Bladder microvascular endothelial cell (primary cell): ENCODE data around the gene GUF1. TPM values are rescaled to one million over a fixed set of nuclear protein-coding genes. Genes with fewer than 3 reads are reported as not detected.

Experiments used
- total RNA-seq: library from RNA; depleted of rRNA; stranded (reverse); fragments of >200 nt; gene quantifications from 2 replicates; pipeline ENCODE4 v1.2.3, GENCODE V29; 2014

The GUF1 gene, protein sequence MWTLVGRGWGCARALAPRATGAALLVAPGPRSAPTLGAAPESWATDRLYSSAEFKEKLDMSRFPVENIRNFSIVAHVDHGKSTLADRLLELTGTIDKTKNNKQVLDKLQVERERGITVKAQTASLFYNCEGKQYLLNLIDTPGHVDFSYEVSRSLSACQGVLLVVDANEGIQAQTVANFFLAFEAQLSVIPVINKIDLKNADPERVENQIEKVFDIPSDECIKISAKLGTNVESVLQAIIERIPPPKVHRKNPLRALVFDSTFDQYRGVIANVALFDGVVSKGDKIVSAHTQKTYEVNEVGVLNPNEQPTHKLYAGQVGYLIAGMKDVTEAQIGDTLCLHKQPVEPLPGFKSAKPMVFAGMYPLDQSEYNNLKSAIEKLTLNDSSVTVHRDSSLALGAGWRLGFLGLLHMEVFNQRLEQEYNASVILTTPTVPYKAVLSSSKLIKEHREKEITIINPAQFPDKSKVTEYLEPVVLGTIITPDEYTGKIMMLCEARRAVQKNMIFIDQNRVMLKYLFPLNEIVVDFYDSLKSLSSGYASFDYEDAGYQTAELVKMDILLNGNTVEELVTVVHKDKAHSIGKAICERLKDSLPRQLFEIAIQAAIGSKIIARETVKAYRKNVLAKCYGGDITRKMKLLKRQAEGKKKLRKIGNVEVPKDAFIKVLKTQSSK
- 4.5 and 13.7 TPM in 2 replicates for total RNA-seq

DNA sequence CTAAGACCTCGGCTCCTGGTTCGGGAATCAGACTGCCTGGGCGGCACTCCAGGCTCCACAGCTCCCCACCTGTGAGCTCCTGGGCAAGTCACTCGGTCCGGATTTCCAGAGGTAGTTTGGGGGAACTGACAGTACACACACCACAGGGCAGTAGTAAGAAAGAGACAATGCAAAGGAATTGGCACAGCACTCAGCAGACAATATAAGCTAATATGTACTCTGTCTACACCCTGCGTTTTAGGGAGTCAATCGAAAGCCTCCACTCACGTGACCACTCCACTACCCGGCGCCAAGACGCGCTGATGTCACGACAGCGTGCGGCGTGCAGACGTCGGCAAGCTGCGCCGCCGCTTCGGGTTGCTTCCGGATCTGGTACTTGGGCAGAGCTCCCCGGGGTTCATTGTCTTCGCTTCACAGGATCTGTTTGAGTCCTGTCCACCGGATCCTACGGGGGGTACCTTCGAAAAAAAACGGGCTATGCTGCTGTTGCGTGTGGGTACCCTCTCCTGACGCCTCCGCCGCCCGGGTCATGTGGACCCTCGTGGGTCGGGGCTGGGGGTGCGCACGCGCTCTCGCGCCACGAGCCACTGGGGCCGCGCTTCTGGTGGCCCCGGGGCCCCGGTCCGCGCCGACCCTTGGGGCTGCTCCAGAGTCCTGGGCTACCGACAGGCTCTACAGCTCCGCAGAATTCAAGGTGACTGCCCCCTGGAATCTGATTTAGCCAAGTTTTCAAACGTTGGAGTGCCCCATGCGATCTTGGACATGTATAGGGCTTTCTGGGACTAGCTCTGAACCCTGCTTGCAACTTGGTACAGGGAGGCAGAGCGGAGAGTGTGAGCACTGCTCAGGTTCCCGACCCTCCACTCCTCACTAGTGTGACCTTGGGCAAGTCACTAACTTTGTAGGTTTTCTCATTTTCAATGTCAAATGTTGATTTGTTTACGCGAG lies at the start of gene GUF1:
Gene GUF1 (plus strand): TSS at position 327 of the 948 bp plus-strand sequence. CDS start 203 bp downstream, at position 530.

DNA sequence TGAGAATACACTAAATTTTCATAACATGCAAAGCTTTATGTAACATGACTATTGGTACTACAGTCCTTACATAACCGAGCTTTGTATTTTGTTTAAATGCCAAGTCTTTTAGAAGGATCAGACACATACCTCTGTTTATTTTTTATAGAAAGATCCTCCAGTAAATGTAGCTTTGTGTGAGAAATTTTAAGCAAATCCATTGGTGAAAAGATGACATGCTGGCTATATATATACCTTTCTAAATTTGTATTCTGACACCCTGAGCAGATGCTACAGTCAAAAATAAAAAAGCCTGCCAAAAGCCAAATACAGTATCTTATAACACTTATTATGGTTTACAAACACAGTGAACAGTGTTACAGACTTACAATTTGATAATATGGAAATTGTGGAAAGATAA lies 26.8 kb upstream of the GUF1 start, which contains the start of gene YIPF7:
Gene YIPF7 (minus strand): TSS at position 201 of the 400 bp plus-strand sequence. CDS start 1,525 bp downstream, outside the sequence.

DNA sequence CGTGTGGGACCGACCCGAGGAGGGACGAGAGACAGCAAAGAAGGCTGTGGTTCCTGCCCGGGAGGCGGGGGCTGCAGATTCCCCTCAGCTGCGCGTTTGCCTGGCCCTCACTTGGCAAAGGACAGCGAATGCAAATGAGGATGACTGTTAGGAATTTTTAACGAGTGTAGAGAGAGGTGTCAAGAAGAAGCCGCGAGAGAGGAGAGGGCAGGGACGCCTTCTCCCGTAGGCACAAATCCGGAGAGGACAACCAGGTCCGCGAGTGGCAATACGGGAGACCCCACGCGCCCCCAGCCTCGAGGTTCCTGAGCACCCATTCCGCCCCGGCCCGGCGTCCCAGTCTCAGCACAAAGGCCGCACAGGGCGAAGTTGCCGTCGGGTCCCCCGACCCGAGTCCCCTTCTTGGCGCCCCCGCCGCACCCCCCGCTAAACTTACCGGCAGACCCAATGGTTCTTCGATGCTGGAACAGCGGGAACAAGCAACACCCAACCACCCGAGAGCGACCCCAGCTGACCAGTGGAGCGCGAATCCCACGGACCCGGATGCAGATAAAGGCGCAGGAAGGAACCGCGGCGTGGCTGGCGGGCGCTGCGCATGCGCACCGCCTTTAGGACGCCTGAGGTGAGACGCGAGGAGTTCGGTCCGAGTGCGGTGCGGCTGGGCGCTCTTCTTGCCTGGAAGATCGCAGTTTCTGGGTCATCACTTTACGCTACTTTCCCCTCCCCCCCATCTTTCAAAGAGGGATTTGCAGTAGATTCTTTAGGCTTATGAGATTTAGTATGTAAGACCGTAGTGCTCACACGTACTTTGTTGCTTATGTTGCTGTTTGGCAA lies 48.0 kb downstream of the GUF1 start, which contains the start of gene GNPDA2:
Gene GNPDA2 (minus strand): TSS at position 519 of the 834 bp plus-strand sequence. CDS start 4,349 bp downstream, outside the sequence.

Other genes starting within 250 kb of the GUF1 start
- 2.3 and 4.2 TPM in 2 replicates for gene KCTD8, start 229.6 kb upstream of the GUF1 start, total RNA-seq
- not detected in 2 replicates for gene YIPF7, start 26.8 kb upstream of the GUF1 start, total RNA-seq
- gene GNPDA2, start 48.1 kb downstream of the GUF1 start, total RNA-seq = 13.4 and 17.8 TPM in 2 replicates